Muscle of leg (tissue), 11 donors: ENCODE measurements around the gene SYNGR2. TPM values are rescaled to one million over a fixed set of nuclear protein-coding genes. Genes with fewer than 3 reads are reported as not detected.

ENCODE experiments used
- DNase-seq: peaks from one replicate; pipeline ENCODE4 v3.0.0; 2013
- H3K27ac ChIP-seq: one replicate; pipeline ENCODE4 v1.5.1; 2013; ENCODE audit warnings: mild to moderate bottlenecking, low read length, control low read depth
- H3K27me3 ChIP-seq: one replicate; pipeline ENCODE4 v1.6.1; 2013; ENCODE audit warnings: low read length; ENCODE audit not compliant: control insufficient read depth, insufficient read depth
- H3K36me3 ChIP-seq: one replicate; pipeline ENCODE4 v1.6.1; 2013; ENCODE audit warnings: low read length; ENCODE audit not compliant: control insufficient read depth, insufficient read depth
- H3K4me1 ChIP-seq: one replicate; pipeline ENCODE4 v1.6.1; 2013; ENCODE audit warnings: low read length; ENCODE audit not compliant: control insufficient read depth, insufficient read depth
- H3K4me3 ChIP-seq: one replicate; pipeline ENCODE4 v1.5.1; 2013; ENCODE audit warnings: low read length, control low read depth
- H3K9me3 ChIP-seq: replicated peaks from 2 replicates; pipeline ENCODE4 v1.6.1; 2013; ENCODE audit warnings: low read depth, low read length; ENCODE audit not compliant: control insufficient read depth
- WGBS: methylation state at CpG from one replicate; pipeline ENCODE4 v1.1.5; 2013; ENCODE audit warnings: missing lambda C conversion rate; ENCODE audit not compliant: insufficient coverage; 5-methylcytosine and 5-hydroxymethylcytosine counted together
- polyA plus RNA-seq, 8 donors: library from polyadenylated mRNA; unstranded; fragments of 120-200 nt; gene quantifications; one replicate each; pipeline versions ENCODE4 v1.2.1 to v1.2.3, GENCODE V29; 2013; ENCODE audit warnings: inconsistent platforms in 1 of 8, low replicate concordance in 1 of 8; ENCODE audit not compliant: insufficient read length in 8 of 8, insufficient read depth in 1 of 8
- total RNA-seq: library from RNA; stranded (reverse); fragments of 120-200 nt; gene quantifications from one replicate; pipeline ENCODE4 v1.2.4, GENCODE V29; 2013

Gene SYNGR2
- total and polyA plus RNA-seq, 9 donors = 31.4 to 103 (median 86.3) TPM

DNA sequence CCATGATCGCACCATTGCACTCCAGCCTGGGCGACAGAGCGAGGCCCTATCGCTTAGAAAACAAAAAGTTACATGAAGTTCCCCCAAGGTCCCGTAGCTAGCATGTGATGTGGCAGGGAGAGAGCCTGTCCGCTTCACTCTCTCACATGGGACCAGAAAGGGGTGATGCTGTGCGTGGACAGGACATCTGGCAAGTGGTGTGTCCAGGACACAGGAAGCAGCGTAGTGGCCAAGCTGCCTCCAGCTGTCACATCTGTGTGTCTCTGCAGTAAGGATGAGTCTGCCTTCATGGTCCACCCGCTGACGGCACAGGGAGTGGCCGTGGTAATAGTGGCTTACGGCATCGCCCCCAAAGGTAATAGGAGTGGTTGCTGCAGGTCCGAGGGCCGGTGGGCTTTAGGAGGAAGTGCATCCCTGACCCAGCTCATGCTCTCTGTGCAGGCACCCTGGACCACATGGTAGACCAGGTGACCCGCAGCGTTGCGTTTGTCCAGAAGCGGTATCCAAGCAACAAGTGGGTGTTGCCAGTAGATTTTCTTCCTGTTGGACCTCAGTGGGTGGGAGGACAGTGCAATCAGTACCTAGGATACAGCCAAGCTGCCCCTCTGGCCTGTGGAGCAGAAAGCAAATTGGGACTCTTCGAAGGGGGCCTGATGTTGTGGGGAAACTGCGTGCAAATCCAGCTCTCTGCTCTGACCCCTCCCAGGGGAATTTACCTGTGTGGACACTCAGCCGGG lies 36.2 kb downstream of the SYNGR2 start:
- WGBS = 89% methylated on average over 20 of the region's 22 CpGs
- no peak for DNase-seq
- Histone ChIP-seq H3K4me3 (no peak overlapping the region), H3K9me3 (no peaks in the 10 kb centered on the region), H3K27ac (no peak overlapping the region), H3K4me1 (no peaks in the 10 kb centered on the region), H3K27me3 (no peaks in the 10 kb centered on the region), H3K36me3 (peaks cover 29% of the 10 kb centered on the region)

DNA sequence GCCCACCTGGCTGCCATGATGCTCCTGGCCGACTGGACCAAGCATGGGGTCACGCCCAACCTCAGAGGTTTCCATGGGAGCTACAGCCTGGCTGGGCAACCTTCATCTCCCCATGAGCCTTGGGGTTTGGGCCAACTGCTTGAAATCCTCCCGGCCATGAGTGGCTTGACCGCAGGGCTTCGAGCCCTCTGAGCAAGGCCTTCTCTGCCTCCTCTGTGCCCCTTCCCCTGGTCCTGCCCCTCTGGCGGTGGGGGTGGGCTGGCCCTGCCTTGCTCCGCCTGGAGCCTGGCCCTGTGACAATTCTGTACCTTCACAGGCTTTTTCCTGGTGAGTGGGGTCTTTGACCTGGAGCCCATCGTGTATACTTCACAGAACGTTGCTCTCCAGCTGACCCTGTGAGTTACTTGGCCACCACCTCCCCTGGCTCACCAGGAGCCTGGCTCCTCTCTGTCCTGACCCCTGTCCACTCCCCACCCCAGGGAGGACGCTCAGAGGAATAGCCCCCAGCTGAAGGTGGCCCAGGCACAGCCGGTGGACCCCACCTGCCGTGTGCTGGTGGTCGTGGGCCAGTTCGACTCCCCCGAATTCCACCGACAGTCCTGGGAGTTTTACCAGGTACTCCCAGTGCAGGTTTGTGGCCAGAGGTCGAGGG lies 36.9 kb downstream of the SYNGR2 start:
- no peaks in the 10 kb centered on the region for H3K27me3 ChIP-seq
- no peaks in the 10 kb centered on the region for H3K4me1 ChIP-seq
- H3K27ac ChIP-seq = no peak overlapping the region
- H3K4me3 ChIP-seq = no peak overlapping the region
- peaks cover 29% of the 10 kb centered on the region for H3K36me3 ChIP-seq
- no peaks in the 10 kb centered on the region for H3K9me3 ChIP-seq
- 90% methylated on average over 17 of the region's 17 CpGs for WGBS
- DNase-seq = no peak

GRCh38 chr17:78206298-78206697 lies 37.9 kb downstream of the SYNGR2 start:
- peaks cover 2% of the 10 kb centered on the region for H3K4me1 ChIP-seq
- DNase-seq = no peak
- peaks cover 29% of the 10 kb centered on the region for H3K36me3 ChIP-seq
- 79% methylated on average over 3 of the region's 7 CpGs for WGBS
- H3K4me3 ChIP-seq = no peak overlapping the region
- no peaks in the 10 kb centered on the region for H3K27me3 ChIP-seq
- no peaks in the 10 kb centered on the region for H3K9me3 ChIP-seq
- H3K27ac ChIP-seq = no peak overlapping the region

DNA sequence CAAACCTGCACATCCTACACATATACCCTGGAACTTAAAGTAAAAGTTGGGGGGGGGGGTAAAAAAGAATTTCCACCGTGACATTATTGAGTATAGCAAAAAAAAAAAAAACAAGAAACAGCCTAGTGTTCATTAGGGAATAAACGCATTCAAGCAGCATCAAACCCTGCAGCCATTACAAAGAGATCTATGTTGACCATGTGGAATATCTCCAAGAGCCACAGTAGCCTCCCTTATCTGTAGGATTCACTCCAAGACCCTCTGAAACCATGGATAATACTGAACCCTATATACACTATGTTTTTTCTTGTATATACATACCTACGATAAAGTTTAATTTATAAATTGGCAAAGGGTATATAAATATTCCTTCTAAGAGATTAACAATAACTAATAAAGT lies 40.1 kb downstream of the SYNGR2 start:
- Histone ChIP-seq H3K4me3 (no peak overlapping the region), H3K27ac (no peak overlapping the region), H3K4me1 (peaks cover 2% of the 10 kb centered on the region), H3K27me3 (no peaks in the 10 kb centered on the region), H3K36me3 (peaks cover 22% of the 10 kb centered on the region), H3K9me3 (no peaks in the 10 kb centered on the region)
- DNase-seq = no peak
- WGBS = 80% methylated on average over 1 of the region's 3 CpGs

DNA sequence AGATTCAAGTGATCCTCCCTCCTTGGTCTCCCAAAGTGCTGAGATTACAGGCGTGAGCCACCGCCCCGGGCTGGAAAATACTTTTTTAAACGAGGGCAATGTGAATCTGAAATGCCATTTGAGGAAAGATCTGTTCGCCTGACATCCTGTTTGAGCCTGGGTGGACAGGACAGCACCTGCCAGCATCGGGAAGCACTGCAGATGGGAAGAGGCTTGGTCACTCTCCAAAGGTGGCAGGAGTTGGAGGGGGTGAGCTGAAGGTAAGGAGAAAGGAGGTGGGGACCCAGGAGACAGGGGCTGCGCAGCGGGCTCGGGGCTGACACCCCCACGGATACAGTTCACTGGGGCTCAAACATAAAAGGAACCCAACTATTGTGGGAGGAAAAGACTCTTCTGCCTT lies 41.7 kb downstream of the SYNGR2 start:
- Histone ChIP-seq H3K4me1 (peaks cover 9% of the 10 kb centered on the region), H3K27me3 (no peaks in the 10 kb centered on the region), H3K36me3 (peaks cover 10% of the 10 kb centered on the region), H3K4me3 (no peak overlapping the region), H3K27ac (no peak overlapping the region), H3K9me3 (no peaks in the 10 kb centered on the region)
- DNase-seq = no peak
- WGBS = 84% methylated on average over 6 of the region's 10 CpGs

GRCh38 chr17:78211032-78211431 lies 42.7 kb downstream of the SYNGR2 start:
- no peaks in the 10 kb centered on the region for H3K27me3 ChIP-seq
- no peaks in the 10 kb centered on the region for H3K9me3 ChIP-seq
- 63% methylated on average over 8 of the region's 11 CpGs for WGBS
- H3K4me3 ChIP-seq = no peak overlapping the region
- H3K4me1 ChIP-seq = peaks cover 9% of the 10 kb centered on the region
- H3K27ac ChIP-seq = no peak overlapping the region
- no peak for DNase-seq
- H3K36me3 ChIP-seq = peaks cover 5% of the 10 kb centered on the region

GRCh38 chr17:78214016-78214705 lies 45.8 kb downstream of the SYNGR2 start, which contains the start of gene BIRC5:
TSS of gene BIRC5 (plus strand) at chr17:78214253. CDS start at chr17:78214317, 64 bp downstream.
- Histone ChIP-seq H3K9me3 (no peaks in the 10 kb centered on the region), H3K36me3 (peaks cover 4% of the 10 kb centered on the region), H3K27ac (no peak within 1 kb of the TSS), H3K27me3 (no peaks in the 10 kb centered on the region), H3K4me3 (peak within 1 kb of the TSS; percentile 71), H3K4me1 (peaks cover 13% of the 10 kb centered on the region)
- under 1% methylated on average over 60 of the region's 60 CpGs for WGBS
- DNase-seq = peak; percentile 93

DNA sequence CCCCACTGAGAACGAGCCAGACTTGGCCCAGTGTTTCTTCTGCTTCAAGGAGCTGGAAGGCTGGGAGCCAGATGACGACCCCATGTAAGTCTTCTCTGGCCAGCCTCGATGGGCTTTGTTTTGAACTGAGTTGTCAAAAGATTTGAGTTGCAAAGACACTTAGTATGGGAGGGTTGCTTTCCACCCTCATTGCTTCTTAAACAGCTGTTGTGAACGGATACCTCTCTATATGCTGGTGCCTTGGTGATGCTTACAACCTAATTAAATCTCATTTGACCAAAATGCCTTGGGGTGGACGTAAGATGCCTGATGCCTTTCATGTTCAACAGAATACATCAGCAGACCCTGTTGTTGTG lies 46.3 kb downstream of the SYNGR2 start:
- no peaks in the 10 kb centered on the region for H3K27me3 ChIP-seq
- peak overlapping the region; percentile 71 for H3K4me3 ChIP-seq
- no peak for DNase-seq
- peaks cover 4% of the 10 kb centered on the region for H3K36me3 ChIP-seq
- peaks cover 13% of the 10 kb centered on the region for H3K4me1 ChIP-seq
- H3K9me3 ChIP-seq = no peaks in the 10 kb centered on the region
- WGBS = 10% methylated on average over 2 of the region's 5 CpGs
- H3K27ac ChIP-seq = no peak overlapping the region

DNA sequence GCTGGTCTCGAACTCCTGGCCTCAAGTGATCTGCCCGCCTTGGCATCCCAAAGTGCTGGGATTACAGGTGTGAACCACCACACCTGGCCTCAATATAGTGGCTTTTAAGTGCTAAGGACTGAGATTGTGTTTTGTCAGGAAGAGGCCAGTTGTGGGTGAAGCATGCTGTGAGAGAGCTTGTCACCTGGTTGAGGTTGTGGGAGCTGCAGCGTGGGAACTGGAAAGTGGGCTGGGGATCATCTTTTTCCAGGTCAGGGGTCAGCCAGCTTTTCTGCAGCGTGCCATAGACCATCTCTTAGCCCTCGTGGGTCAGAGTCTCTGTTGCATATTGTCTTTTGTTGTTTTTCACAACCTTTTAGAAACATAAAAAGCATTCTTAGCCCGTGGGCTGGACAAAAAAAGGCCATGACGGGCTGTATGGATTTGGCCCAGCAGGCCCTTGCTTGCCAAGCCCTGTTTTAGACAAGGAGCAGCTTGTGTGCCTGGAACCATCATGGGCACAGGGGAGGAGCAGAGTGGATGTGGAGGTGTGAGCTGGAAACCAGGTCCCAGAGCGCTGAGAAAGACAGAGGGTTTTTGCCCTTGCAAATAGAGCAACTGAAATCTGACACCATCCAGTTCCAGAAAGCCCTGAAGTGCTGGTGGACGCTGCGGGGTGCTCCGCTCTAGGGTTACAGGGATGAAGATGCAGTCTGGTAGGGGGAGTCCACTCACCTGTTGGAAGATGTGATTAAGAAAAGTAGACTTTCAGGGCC lies 51.2 kb downstream of the SYNGR2 start:
- DNase-seq = no peak
- WGBS = 83% methylated on average over 6 of the region's 11 CpGs
- peaks cover 8% of the 10 kb centered on the region for H3K36me3 ChIP-seq
- no peaks in the 10 kb centered on the region for H3K27me3 ChIP-seq
- no peak overlapping the region for H3K4me3 ChIP-seq
- no peak overlapping the region for H3K27ac ChIP-seq
- H3K4me1 ChIP-seq = peaks cover 16% of the 10 kb centered on the region
- H3K9me3 ChIP-seq = no peaks in the 10 kb centered on the region
